ENCODE measurements around the gene POLRMT. TPM values are rescaled to one million over a fixed set of nuclear protein-coding genes. Genes with fewer than 3 reads are reported as not detected.
"Not testable (repeated sequence)": the region's sequence is repeated elsewhere in the genome, so short reads cannot be mapped to it uniquely, and the experiment has no call there.

POLRMT gene
- total RNA-seq, 1 experiment from 2014 or later: 51.4 TPM

DNA sequence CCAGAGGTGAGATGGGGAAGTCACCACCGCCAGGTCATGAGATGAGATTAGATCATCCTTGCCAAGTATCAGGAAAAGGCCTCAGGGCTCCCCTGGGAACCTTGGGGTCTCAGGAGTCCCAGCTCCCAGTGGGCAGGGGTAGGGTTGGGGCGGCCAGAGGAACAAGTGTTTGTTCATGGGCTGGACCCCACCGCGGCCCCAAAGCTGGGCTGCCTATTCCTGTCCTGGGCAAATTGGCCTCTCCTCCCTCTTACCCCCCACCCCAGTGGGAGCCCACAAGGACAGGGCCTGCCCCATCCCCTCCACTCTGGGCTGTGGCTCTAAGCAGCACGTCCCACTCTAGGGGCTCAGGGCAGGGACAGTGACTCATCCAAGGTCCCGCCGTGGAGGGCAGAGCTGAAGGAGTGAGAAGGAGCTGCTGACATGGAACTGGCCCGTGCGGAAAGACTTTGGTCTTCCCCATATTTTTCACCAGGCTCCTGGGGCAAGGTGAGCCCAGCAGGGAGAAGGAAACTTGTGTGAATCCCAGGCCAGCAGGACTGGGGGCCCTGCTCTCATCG, 47.7 kb downstream of the POLRMT start:
- no peak for TF ChIP-seq CTCF (IDR thresholded peaks at IDR 0.05; ENCODE audit: unreplicated experiment)
- no peak for DNase-seq
- Mint-ChIP-seq H3K4me3 (ENCODE audit: low read depth, unreplicated experiment) (no peak overlapping the region), H3K27ac (ENCODE audit: unreplicated experiment) (no peak overlapping the region), H3K9me3 (ENCODE audit: low read depth, unreplicated experiment) (no peaks in the 10 kb centered on the region), H3K27me3 (ENCODE audit: unreplicated experiment) (no peaks in the 10 kb centered on the region), H3K4me1 (ENCODE audit: low read depth, unreplicated experiment) (no peaks in the 10 kb centered on the region), H3K36me3 (ENCODE audit: insufficient read depth, unreplicated experiment) (peaks cover 18% of the 10 kb centered on the region)
- intact Hi-C loops (cut with micrococcal nuclease; ENCODE audit: unreplicated experiment): no loop called here
- CTCF ChIA-PET: interaction anchor here (0.6 kb wide), 1 partner anchor 166 kb away, joined by 4 read pairs; no protein-coding TSS in a partner anchor
- no TSS peak for BruUV-seq (replicated peaks)

- BruUV-seq (replicated peaks); CTCF ChIA-PET; DNase-seq; H3K27me3 Mint-ChIP-seq (ENCODE audit: unreplicated experiment); H3K27ac Mint-ChIP-seq (ENCODE audit: unreplicated experiment); H3K4me3 Mint-ChIP-seq (ENCODE audit: low read depth, unreplicated experiment); H3K9me3 Mint-ChIP-seq (ENCODE audit: low read depth, unreplicated experiment); intact Hi-C loops (cut with micrococcal nuclease; ENCODE audit: unreplicated experiment); H3K4me1 Mint-ChIP-seq (ENCODE audit: low read depth, unreplicated experiment): not testable (repeated sequence)
- peaks cover 18% of the 10 kb centered on the region for H3K36me3 Mint-ChIP-seq (ENCODE audit: insufficient read depth, unreplicated experiment)
Observed at GRCh38 chr19:585146-585545, 48.2 kb downstream of the POLRMT start.

- intact Hi-C loops (cut with micrococcal nuclease; ENCODE audit: unreplicated experiment): no loop called here
- peak; percentile 63 for DNase-seq
- peaks cover 18% of the 10 kb centered on the region for H3K36me3 Mint-ChIP-seq (ENCODE audit: insufficient read depth, unreplicated experiment)
Observed at GRCh38 chr19:584240-585001, 48.9 kb downstream of the POLRMT start.

DNA sequence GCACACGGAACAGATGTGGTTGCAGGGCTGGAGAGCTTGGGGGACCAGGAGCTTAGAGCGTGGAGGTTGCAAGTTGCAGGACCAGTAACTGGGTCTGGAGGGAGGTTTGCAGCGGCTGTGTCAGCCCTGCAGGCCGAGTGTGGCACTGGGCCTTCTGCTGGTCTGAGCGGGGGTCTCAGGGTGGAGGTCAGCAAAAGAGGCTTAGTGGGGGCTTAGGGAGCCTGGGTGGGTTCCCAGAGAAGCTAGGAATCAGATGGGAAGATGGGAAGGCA, 49.4 kb downstream of the POLRMT start:
- BruUV-seq (replicated peaks): no TSS peak
- intact Hi-C loops (cut with micrococcal nuclease; ENCODE audit: unreplicated experiment): no loop called here
- H3K36me3 Mint-ChIP-seq (ENCODE audit: insufficient read depth, unreplicated experiment): peaks cover 18% of the 10 kb centered on the region
- peak overlapping the region; percentile 13 for H3K4me3 Mint-ChIP-seq (ENCODE audit: low read depth, unreplicated experiment)
- no peak for TF ChIP-seq CTCF (IDR thresholded peaks at IDR 0.05; ENCODE audit: unreplicated experiment)
- no peaks in the 10 kb centered on the region for H3K4me1 Mint-ChIP-seq (ENCODE audit: low read depth, unreplicated experiment)
- no peaks in the 10 kb centered on the region for H3K9me3 Mint-ChIP-seq (ENCODE audit: low read depth, unreplicated experiment)
- CTCF ChIA-PET: interaction anchor here (0.6 kb wide), 1 partner anchor 235 kb away, joined by 7 read pairs; no protein-coding TSS in a partner anchor
- no peak for DNase-seq
- peak overlapping the region; percentile 62 for H3K27ac Mint-ChIP-seq (ENCODE audit: unreplicated experiment)
- no peaks in the 10 kb centered on the region for H3K27me3 Mint-ChIP-seq (ENCODE audit: unreplicated experiment)

More at GRCh38 chr19:584240-585001, 48.9 kb downstream of the POLRMT start:
- BruUV-seq (replicated peaks): no TSS peak
- H3K27ac Mint-ChIP-seq (ENCODE audit: unreplicated experiment): peak overlapping the region; percentile 62
- peak overlapping the region; percentile 13 for H3K4me3 Mint-ChIP-seq (ENCODE audit: low read depth, unreplicated experiment)
- no peaks in the 10 kb centered on the region for H3K9me3 Mint-ChIP-seq (ENCODE audit: low read depth, unreplicated experiment)
- CTCF ChIA-PET: no interaction called here
- no peaks in the 10 kb centered on the region for H3K27me3 Mint-ChIP-seq (ENCODE audit: unreplicated experiment)
- peak; percentile 70 for TF ChIP-seq CTCF (IDR thresholded peaks at IDR 0.05; ENCODE audit: unreplicated experiment)
- no peaks in the 10 kb centered on the region for H3K4me1 Mint-ChIP-seq (ENCODE audit: low read depth, unreplicated experiment)

Measured in Calu3 (cell line).